GM12872 (cell line): ENCODE measurements around the gene ZNF568.

Experiments used
- CTCF ChIP-seq: IDR thresholded peaks from 3 replicates; pipeline ENCODE4 v1.5.1; 2011; ENCODE audit warnings: low read depth, mild to moderate bottlenecking, low read length, moderate library complexity; ENCODE audit not compliant: insufficient read depth

Gene ZNF568

GRCh38 chr19:36918090-36918489 is 2.0 kb downstream of the ZNF568 start:
- TF ChIP-seq CTCF = no peak

GRCh38 chr19:36931684-36932083 is 15.6 kb downstream of the ZNF568 start:
- no peak for TF ChIP-seq CTCF

- TF ChIP-seq CTCF = no peak
These were observed 23.0 kb downstream of the ZNF568 start for GRCh38 chr19:36939153-36939552.

DNA sequence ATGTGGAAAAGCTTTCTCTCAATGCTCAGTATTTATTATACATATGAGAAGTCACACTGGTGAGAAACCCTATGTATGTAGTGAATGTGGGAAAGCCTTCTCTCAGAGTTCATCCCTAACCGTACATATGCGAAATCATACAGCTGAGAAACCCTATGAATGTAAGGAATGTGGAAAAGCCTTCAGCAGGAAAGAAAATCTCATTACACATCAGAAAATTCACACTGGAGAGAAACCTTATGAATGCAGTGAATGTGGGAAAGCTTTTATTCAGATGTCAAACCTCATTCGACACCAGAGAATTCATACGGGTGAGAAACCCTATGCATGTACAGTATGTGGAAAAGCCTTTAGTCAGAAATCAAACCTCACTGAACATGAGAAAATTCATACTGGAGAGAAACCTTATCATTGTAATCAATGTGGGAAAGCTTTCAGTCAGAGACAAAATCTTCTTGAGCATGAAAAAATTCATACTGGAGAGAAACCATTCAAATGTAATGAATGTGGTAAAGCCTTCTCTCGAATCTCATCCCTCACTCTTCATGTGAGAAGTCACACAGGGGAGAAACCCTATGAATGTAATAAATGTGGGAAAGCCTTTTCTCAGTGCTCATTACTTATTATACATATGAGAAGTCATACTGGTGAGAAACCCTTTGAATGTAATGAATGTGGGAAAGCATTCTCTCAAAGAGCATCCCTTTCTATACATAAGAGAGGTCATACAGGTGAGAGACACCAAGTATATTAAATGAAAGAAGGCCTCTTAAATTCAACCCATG is 34.4 kb downstream of the ZNF568 start:
- TF ChIP-seq CTCF = no peak

DNA sequence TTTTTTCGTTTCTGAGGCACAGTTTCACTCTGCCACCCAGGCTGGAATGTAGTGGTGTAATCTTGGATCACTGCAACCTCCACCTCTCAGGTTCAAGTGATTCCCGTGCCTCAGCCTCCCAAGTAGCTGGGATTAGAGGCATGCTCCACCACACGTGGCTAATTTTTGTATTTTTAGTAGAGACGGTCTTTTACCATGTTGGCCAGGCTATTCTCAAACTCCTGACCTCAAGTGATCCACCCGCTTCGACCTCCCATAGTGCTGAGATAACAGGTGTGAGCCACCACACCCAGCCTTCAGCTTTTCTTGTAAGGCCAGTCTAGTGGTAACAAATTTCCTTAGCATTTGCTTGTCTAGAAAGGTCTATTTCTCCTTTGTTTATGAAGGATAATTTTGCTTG is 46.2 kb downstream of the ZNF568 start:
- no peak for TF ChIP-seq CTCF

GRCh38 chr19:36963280-36963679 is 47.1 kb downstream of the ZNF568 start:
- no peak for TF ChIP-seq CTCF

GRCh38 chr19:36972571-36972970 is 56.4 kb downstream of the ZNF568 start:
- TF ChIP-seq CTCF = no peak
